IMR-90 (cell line): ENCODE results near the gene CMTM8. TPM values are rescaled to one million over a fixed set of nuclear protein-coding genes. Genes with fewer than 3 reads are reported as not detected.

Source experiments
- ATAC-seq: fragments of 200-7000 bp; cut with Tn5 transposase; 2 replicates; pipeline ENCODE4 v1.9.1; 2020; ENCODE audit warnings: low read depth, mild to moderate bottlenecking, moderate library complexity
- BruUV-seq: library from RNA; stranded (reverse); fragments of 400-500 nt; replicated peaks from 2 replicates; lab custom pipeline; 2021; lab: Mats Ljungman, UMichigan
- CTCF ChIA-PET: fragments of 300-600 bp; formaldehyde crosslinking; extraction: SDS; loops from one replicate; lab custom pipeline; 2021; ENCODE audit warnings: antibody characterized with exemption; lab: Yijun Ruan, JAX
- POLR2A ChIA-PET: fragments of 300-600 bp; sonication (Branson Sonifier 250); formaldehyde crosslinking; loops from one replicate; lab custom pipeline; 2022; ENCODE audit warnings: antibody characterized with exemption; ENCODE audit not compliant: unreplicated experiment; lab: Charles Lee
- DNase-seq: peaks from one replicate; pipeline ENCODE4 v3.0.0; 2013
- H2AFZ ChIP-seq: replicated peaks from 2 replicates; pipeline ENCODE3; 2013; ENCODE audit warnings: low read length, mild to moderate bottlenecking; ENCODE audit not compliant: poor library complexity
- H2AK5ac ChIP-seq: 2 replicates; pipeline ENCODE4 v1.6.1; 2013; ENCODE audit warnings: low read depth, low read length, inconsistent platforms
- H2AK9ac ChIP-seq: replicated peaks from 2 replicates; pipeline ENCODE3; 2013; ENCODE audit warnings: mild to moderate bottlenecking, low read depth, low read length, moderate library complexity; ENCODE audit not compliant: poor library complexity
- H2BK120ac ChIP-seq: 2 replicates; pipeline ENCODE4 v1.6.1; 2013; ENCODE audit warnings: low read depth, low read length, inconsistent platforms
- H2BK15ac ChIP-seq: 3 replicates; pipeline ENCODE4 v1.6.1; 2013; ENCODE audit warnings: low read depth, low read length, inconsistent platforms
- H2BK20ac ChIP-seq: 2 replicates; pipeline ENCODE4 v1.6.1; 2013; ENCODE audit warnings: low read depth, mild to moderate bottlenecking, inconsistent platforms, low read length, moderate library complexity
- H2BK5ac ChIP-seq: 2 replicates; pipeline ENCODE4 v1.6.1; 2013; ENCODE audit warnings: mild to moderate bottlenecking, low read depth, low read length, inconsistent platforms; ENCODE audit not compliant: poor library complexity, severe bottlenecking
- H3K14ac ChIP-seq: replicated peaks from 2 replicates; pipeline ENCODE4 v1.6.1; 2013; ENCODE audit warnings: low read depth, low read length, inconsistent platforms
- H3K18ac ChIP-seq: 2 replicates; pipeline ENCODE4 v1.6.1; 2013; ENCODE audit warnings: low read depth, low read length, control low read depth
- H3K23ac ChIP-seq: 2 replicates; pipeline ENCODE4 v1.6.1; 2013; ENCODE audit warnings: low read depth, low read length, inconsistent platforms
- H3K27ac ChIP-seq: 2 replicates; pipeline ENCODE4 v1.5.1; 2013; ENCODE audit warnings: mild to moderate bottlenecking, control low read depth, low read length; ENCODE audit not compliant: insufficient read depth
- H3K27me3 ChIP-seq: 2 replicates; pipeline ENCODE4 v1.6.1; 2013; ENCODE audit warnings: low read length; ENCODE audit not compliant: control insufficient read depth, insufficient read depth
- H3K36me3 ChIP-seq: 2 replicates; pipeline ENCODE4 v1.6.1; 2013; ENCODE audit warnings: low read length, mixed read lengths; ENCODE audit not compliant: control insufficient read depth, insufficient read depth
- H3K4ac ChIP-seq: 2 replicates; pipeline ENCODE4 v1.6.1; 2013; ENCODE audit warnings: low read depth, low read length, inconsistent platforms
- H3K4me1 ChIP-seq: 2 replicates; pipeline ENCODE4 v1.6.1; 2013; ENCODE audit warnings: low read length, mixed read lengths; ENCODE audit not compliant: control insufficient read depth, insufficient read depth
- H3K4me2 ChIP-seq: 2 replicates; pipeline ENCODE4 v1.6.1; 2013; ENCODE audit warnings: low read depth, mild to moderate bottlenecking, control low read depth, low read length, moderate library complexity
- H3K4me3 ChIP-seq: 2 replicates; pipeline ENCODE4 v1.5.1; 2013; ENCODE audit warnings: low read depth, mild to moderate bottlenecking, control low read depth, low read length, moderate library complexity; ENCODE audit not compliant: insufficient read depth
- H3K56ac ChIP-seq: 2 replicates; pipeline ENCODE4 v1.6.1; 2013; ENCODE audit warnings: low read length, inconsistent platforms; ENCODE audit not compliant: insufficient read depth; ENCODE audit errors: extremely low read depth
- H3K79me1 ChIP-seq, 2 experiments: 2 replicates each; pipeline ENCODE4 v1.6.1; 2013; ENCODE audit warnings: low read length in 2 of 2, inconsistent platforms in 1 of 2, low read depth in 1 of 2
- H3K9ac ChIP-seq: 2 replicates; pipeline ENCODE4 v1.6.1; 2013; ENCODE audit warnings: low read depth, low read length, control low read depth
- H3K9me1 ChIP-seq: 2 replicates; pipeline ENCODE4 v1.6.1; 2013; ENCODE audit warnings: low read length, inconsistent platforms; ENCODE audit not compliant: insufficient read depth
- H3K9me3 ChIP-seq: 2 replicates; pipeline ENCODE4 v1.6.1; 2013; ENCODE audit warnings: low read length; ENCODE audit not compliant: control insufficient read depth, insufficient read depth
- H4K20me1 ChIP-seq: 2 replicates; pipeline ENCODE4 v1.6.1; 2013; ENCODE audit warnings: low read length, inconsistent platforms; ENCODE audit not compliant: insufficient read depth
- H4K5ac ChIP-seq: 2 replicates; pipeline ENCODE4 v1.6.1; 2013; ENCODE audit warnings: mild to moderate bottlenecking, low read depth, low read length, control low read depth
- H4K8ac ChIP-seq, 2 experiments: 2 replicates each; pipeline ENCODE4 v1.6.1; 2013; ENCODE audit warnings: low read depth in 2 of 2, low read length in 2 of 2, control low read depth in 1 of 2, inconsistent platforms in 1 of 2
- H4K91ac ChIP-seq: 2 replicates; pipeline ENCODE4 v1.6.1; 2013; ENCODE audit warnings: low read depth, low read length, inconsistent platforms; ENCODE audit not compliant: insufficient read depth
- BHLHE40 ChIP-seq: fragments of 150-350 bp; IDR thresholded peaks from 2 replicates; pipeline ENCODE4 v1.6.1; 2016; ENCODE audit warnings: mild to moderate bottlenecking, low read depth, low read length
- CEBPB ChIP-seq: IDR thresholded peaks from 2 replicates; pipeline ENCODE4 v1.6.1; 2012; ENCODE audit warnings: low read depth, low read length, improper control_type of control experiment
- CHD1 ChIP-seq: IDR thresholded peaks from 2 replicates; pipeline ENCODE4 v1.6.1; 2012; ENCODE audit warnings: low read depth, low read length, improper control_type of control experiment
- FOS ChIP-seq: fragments of 150-350 bp; IDR thresholded peaks from 2 replicates; pipeline ENCODE4 v1.6.1; 2016; ENCODE audit warnings: low read depth, low read length
- MAFK ChIP-seq: IDR thresholded peaks from 2 replicates; pipeline ENCODE4 v1.6.1; 2012; ENCODE audit warnings: low read depth, low read length, improper control_type of control experiment
- MAZ ChIP-seq: IDR thresholded peaks from 2 replicates; pipeline ENCODE4 v1.6.1; 2012; ENCODE audit warnings: low read depth, mild to moderate bottlenecking, low read length, improper control_type of control experiment, moderate library complexity, borderline replicate concordance
- MXI1 ChIP-seq: IDR thresholded peaks from 2 replicates; pipeline ENCODE4 v1.6.1; 2012; ENCODE audit warnings: low read depth, mild to moderate bottlenecking, low read length, moderate library complexity, borderline replicate concordance
- NFE2L2 ChIP-seq: fragments of 150-350 bp; IDR thresholded peaks from 2 replicates; pipeline ENCODE4 v1.6.1; 2016; ENCODE audit warnings: low read depth, mild to moderate bottlenecking, low read length
- POLR2A ChIP-seq: IDR thresholded peaks from 2 replicates; pipeline ENCODE4 v1.6.1; 2012; ENCODE audit warnings: mild to moderate bottlenecking, low read depth, low read length
- RAD21 ChIP-seq: IDR thresholded peaks from 2 replicates; pipeline ENCODE4 v1.6.1; 2012; ENCODE audit warnings: low read length, improper control_type of control experiment
- RCOR1 ChIP-seq: IDR thresholded peaks from 2 replicates; pipeline ENCODE4 v1.6.1; 2012; ENCODE audit warnings: mild to moderate bottlenecking, low read length, improper control_type of control experiment; ENCODE audit not compliant: insufficient replicate concordance
- RFX5 ChIP-seq: IDR thresholded peaks from 2 replicates; pipeline ENCODE4 v1.8.0; 2012; ENCODE audit warnings: low read depth, mild to moderate bottlenecking, low read length, moderate library complexity
- SMC3 ChIP-seq: fragments of 150-350 bp; IDR thresholded peaks from 2 replicates; pipeline ENCODE4 v1.6.1; 2016; ENCODE audit warnings: low read depth, mild to moderate bottlenecking, antibody characterized with exemption, low read length, moderate library complexity
- WGBS, 2 experiments: methylation state at CpG; one replicate each; pipeline versions ENCODE4 v1.1.5 to v1.1.7; 2013; ENCODE audit warnings: missing lambda C conversion rate in 2 of 2; ENCODE audit not compliant: insufficient read length in 1 of 2; ENCODE audit errors: extremely low coverage in 2 of 2; 5-methylcytosine and 5-hydroxymethylcytosine counted together
- dilution Hi-C: fragments of 300-500 bp; cut with HindIII; formaldehyde crosslinking; loops from one replicate; pipeline ENCODE4 v1.14.3; 2018; ENCODE audit warnings: low sequenced_read_pairs; ENCODE audit not compliant: unreplicated experiment
- in situ Hi-C: fragments of 300-500 bp; cut with MboI; formaldehyde crosslinking; loops from 3 replicates; pipeline ENCODE4 v1.14.3; 2019; ENCODE audit warnings: low sequenced_read_pairs, inconsistent platforms, mixed read lengths
- intact Hi-C: fragments of 100-400 bp; cut with micrococcal nuclease; formaldehyde crosslinking; loops from 2 replicates; pipeline ENCODE4 v1.10.0; 2022
- polyA plus RNA-seq, 3 experiments: library from polyadenylated mRNA; depleted of rRNA; stranded (reverse); fragments of >200 nt; gene quantifications; 2 replicates each; pipeline ENCODE4 v1.2.3, GENCODE V29; 2012; ENCODE audit warnings: low replicate concordance in 1 of 3
- total RNA-seq: library from RNA; depleted of rRNA; stranded (reverse); fragments of >200 nt; gene quantifications from 2 replicates; pipeline ENCODE4 v1.2.3, GENCODE V29; 2012
- TF ChIP-seq, protein P1 (sequence below): fragments of 150-350 bp; IDR thresholded peaks from 2 replicates; pipeline ENCODE4 v1.6.1; 2016; ENCODE audit warnings: low read depth, mild to moderate bottlenecking, low read length, moderate library complexity, borderline replicate concordance
- TF ChIP-seq, protein P2 (sequence below): fragments of 150-350 bp; IDR thresholded peaks from 2 replicates; pipeline ENCODE4 v1.6.1; 2017; ENCODE audit warnings: mild to moderate bottlenecking, antibody characterized with exemption, low read length, low read depth
- TF ChIP-seq, protein P3 (sequence below): conservative IDR thresholded peaks from 2 replicates; pipeline ENCODE4 v1.5.1; 2012; ENCODE audit warnings: mild to moderate bottlenecking, low read depth, low read length, improper control_type of control experiment

Gene CMTM8
- total and polyA plus RNA-seq, 2 of the 4 experiments (the other 2 are of a cell fraction): 0.15 TPM; not detected in 1

DNA sequence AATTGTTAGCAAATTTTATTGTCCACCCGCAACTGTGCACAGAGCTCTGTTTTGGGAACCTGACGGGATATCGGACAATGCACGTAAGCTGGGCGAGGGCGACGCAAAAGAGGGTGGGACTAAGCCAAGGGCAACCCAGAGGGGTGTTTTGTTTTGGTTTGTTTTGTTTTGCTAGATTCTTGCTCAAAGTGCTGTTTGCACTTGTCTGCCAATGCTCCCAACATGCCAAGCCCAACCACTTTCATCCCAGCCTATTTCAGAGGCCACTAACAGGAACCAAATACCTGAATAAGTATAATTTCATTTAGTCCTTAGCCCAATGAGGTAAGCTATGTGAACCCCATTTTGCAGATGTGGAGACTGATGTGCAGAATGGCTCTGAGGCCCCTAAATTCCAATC, 143.4 kb downstream of the CMTM8 start:
- H3K79me1 ChIP-seq: no peaks in the 10 kb centered on the region
- DNase-seq (no peak), ATAC-seq (no peak)
- H3K9me3 ChIP-seq: peaks cover 4% of the 10 kb centered on the region
- H3K18ac ChIP-seq: no peak overlapping the region
- no peak overlapping the region for H4K91ac ChIP-seq
- H3K9me1 ChIP-seq: no peaks in the 10 kb centered on the region
- H2BK15ac ChIP-seq: no peak overlapping the region
- H3K27ac ChIP-seq: no peak overlapping the region
- peaks cover 36% of the 10 kb centered on the region for H3K27me3 ChIP-seq
- CTCF ChIA-PET: no interaction called here
- POLR2A ChIA-PET: no interaction called here
- H4K8ac ChIP-seq: no peak overlapping the region
- no peak overlapping the region for H3K23ac ChIP-seq
- no peak overlapping the region for H2BK120ac ChIP-seq
- H2AK5ac ChIP-seq: no peak overlapping the region
- in situ Hi-C loops (loop anchor here (25.0 kb wide), 1 partner anchor 280 kb away; no protein-coding TSS in a partner anchor), intact Hi-C loops (no loop called here), dilution Hi-C loops (no loop called here)
- no peaks in the 10 kb centered on the region for H4K20me1 ChIP-seq
- no peak for TF ChIP-seq RAD21
- no peak for TF ChIP-seq CEBPB
- TF ChIP-seq NFE2L2: no peak
- no peak for TF ChIP-seq MXI1
- TF ChIP-seq POLR2A: no peak
- TF ChIP-seq RCOR1: no peak
- no peak for TF ChIP-seq MAZ
- TF ChIP-seq MAFK: no peak
- TF ChIP-seq SMC3: no peak
- no peak for TF ChIP-seq FOS
- TF ChIP-seq, protein P1, sequence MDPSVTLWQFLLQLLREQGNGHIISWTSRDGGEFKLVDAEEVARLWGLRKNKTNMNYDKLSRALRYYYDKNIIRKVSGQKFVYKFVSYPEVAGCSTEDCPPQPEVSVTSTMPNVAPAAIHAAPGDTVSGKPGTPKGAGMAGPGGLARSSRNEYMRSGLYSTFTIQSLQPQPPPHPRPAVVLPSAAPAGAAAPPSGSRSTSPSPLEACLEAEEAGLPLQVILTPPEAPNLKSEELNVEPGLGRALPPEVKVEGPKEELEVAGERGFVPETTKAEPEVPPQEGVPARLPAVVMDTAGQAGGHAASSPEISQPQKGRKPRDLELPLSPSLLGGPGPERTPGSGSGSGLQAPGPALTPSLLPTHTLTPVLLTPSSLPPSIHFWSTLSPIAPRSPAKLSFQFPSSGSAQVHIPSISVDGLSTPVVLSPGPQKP: no peak
- TF ChIP-seq RFX5: no peak
- TF ChIP-seq, protein P2, sequence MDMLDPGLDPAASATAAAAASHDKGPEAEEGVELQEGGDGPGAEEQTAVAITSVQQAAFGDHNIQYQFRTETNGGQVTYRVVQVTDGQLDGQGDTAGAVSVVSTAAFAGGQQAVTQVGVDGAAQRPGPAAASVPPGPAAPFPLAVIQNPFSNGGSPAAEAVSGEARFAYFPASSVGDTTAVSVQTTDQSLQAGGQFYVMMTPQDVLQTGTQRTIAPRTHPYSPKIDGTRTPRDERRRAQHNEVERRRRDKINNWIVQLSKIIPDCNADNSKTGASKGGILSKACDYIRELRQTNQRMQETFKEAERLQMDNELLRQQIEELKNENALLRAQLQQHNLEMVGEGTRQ: no peak
- no peak for TF ChIP-seq CHD1
- no peak for TF ChIP-seq BHLHE40
- TF ChIP-seq, protein P3, sequence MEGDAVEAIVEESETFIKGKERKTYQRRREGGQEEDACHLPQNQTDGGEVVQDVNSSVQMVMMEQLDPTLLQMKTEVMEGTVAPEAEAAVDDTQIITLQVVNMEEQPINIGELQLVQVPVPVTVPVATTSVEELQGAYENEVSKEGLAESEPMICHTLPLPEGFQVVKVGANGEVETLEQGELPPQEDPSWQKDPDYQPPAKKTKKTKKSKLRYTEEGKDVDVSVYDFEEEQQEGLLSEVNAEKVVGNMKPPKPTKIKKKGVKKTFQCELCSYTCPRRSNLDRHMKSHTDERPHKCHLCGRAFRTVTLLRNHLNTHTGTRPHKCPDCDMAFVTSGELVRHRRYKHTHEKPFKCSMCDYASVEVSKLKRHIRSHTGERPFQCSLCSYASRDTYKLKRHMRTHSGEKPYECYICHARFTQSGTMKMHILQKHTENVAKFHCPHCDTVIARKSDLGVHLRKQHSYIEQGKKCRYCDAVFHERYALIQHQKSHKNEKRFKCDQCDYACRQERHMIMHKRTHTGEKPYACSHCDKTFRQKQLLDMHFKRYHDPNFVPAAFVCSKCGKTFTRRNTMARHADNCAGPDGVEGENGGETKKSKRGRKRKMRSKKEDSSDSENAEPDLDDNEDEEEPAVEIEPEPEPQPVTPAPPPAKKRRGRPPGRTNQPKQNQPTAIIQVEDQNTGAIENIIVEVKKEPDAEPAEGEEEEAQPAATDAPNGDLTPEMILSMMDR: no peak
- H3K4me1 ChIP-seq: no peaks in the 10 kb centered on the region
- no peak overlapping the region for H2BK5ac ChIP-seq
- H2BK20ac ChIP-seq: no peak overlapping the region
- no peaks in the 10 kb centered on the region for H3K36me3 ChIP-seq
- no TSS peak for BruUV-seq
- no peak overlapping the region for H3K4me2 ChIP-seq
- no peak overlapping the region for H3K9ac ChIP-seq
- H4K5ac ChIP-seq: no peak overlapping the region
- no peak overlapping the region for H2AK9ac ChIP-seq
- H3K4me3 ChIP-seq: no peak overlapping the region
- H3K4ac ChIP-seq: no peak overlapping the region
- no peak overlapping the region for H3K56ac ChIP-seq
- no CpG with 5 or more reads among the region's 7 CpGs for WGBS, 2 experiments
- no peak overlapping the region for H2AFZ ChIP-seq
- H3K14ac ChIP-seq: no peak overlapping the region
